CD14-positive monocyte (primary cell): ENCODE data around the gene TMEM174. TPM values are rescaled to one million over a fixed set of nuclear protein-coding genes. Genes with fewer than 3 reads are reported as not detected.

Experiments used
- DNase-seq, 3 donors: peaks; one replicate each; pipeline ENCODE4 v3.0.0-alpha.2; 2011 to 2022
- H2AFZ ChIP-seq: 2 replicates; pipeline ENCODE4 v1.6.0; 2012; ENCODE audit warnings: mild to moderate bottlenecking, low read depth, low read length, inconsistent platforms; ENCODE audit not compliant: insufficient read depth, poor library complexity, severe bottlenecking
- H3K27ac ChIP-seq, 2 donors: 1 replicate in 1 of 2; 2 replicates in 1 of 2; pipeline ENCODE4 v1.5.1; 2012 to 2013; ENCODE audit warnings: low read length in 2 of 2, control low read depth in 1 of 2, inconsistent platforms in 1 of 2, low read depth in 1 of 2, mild to moderate bottlenecking in 1 of 2
- H3K27me3 ChIP-seq, 2 donors: one replicate each; pipeline versions ENCODE4 v1.6.0 to v1.6.1; 2011 to 2013; ENCODE audit warnings: low read length in 2 of 2; ENCODE audit not compliant: control insufficient read depth in 2 of 2, insufficient read depth in 2 of 2
- H3K36me3 ChIP-seq, 2 donors: replicated peaks in 1 of 2; 1 replicate in 1 of 2; 2 replicates in 1 of 2; pipeline versions ENCODE4 v1.5.1 to v1.6.1; 2012 to 2013; ENCODE audit warnings: low read length in 2 of 2, control low read depth in 1 of 2, inconsistent platforms in 1 of 2, mild to moderate bottlenecking in 1 of 2; ENCODE audit not compliant: insufficient read depth in 2 of 2, control insufficient read depth in 1 of 2
- H3K4me1 ChIP-seq, 2 donors: 1 replicate in 1 of 2; 2 replicates in 1 of 2; pipeline versions ENCODE4 v1.5.1 to v1.6.1; 2012 to 2013; ENCODE audit warnings: low read length in 2 of 2, control low read depth in 1 of 2, inconsistent platforms in 1 of 2, mild to moderate bottlenecking in 1 of 2, moderate library complexity in 1 of 2; ENCODE audit not compliant: insufficient read depth in 2 of 2, control insufficient read depth in 1 of 2
- H3K4me2 ChIP-seq: replicated peaks from 2 replicates; pipeline ENCODE3; 2012; ENCODE audit warnings: low read length, moderate library complexity, mild to moderate bottlenecking; ENCODE audit not compliant: poor library complexity, severe bottlenecking; ENCODE audit errors: extremely low read depth
- H3K4me3 ChIP-seq, 3 experiments: fragments of 200-600 bp in 1 of 3; sonication (generic) in 1 of 3; replicated peaks in 1 of 3; 1 replicate in 2 of 3; 2 replicates in 1 of 3; pipeline ENCODE4 v1.5.1; 2011 to 2013; ENCODE audit warnings: low read length in 3 of 3, mild to moderate bottlenecking in 3 of 3, control low read depth in 2 of 3, low read depth in 2 of 3, inconsistent platforms in 1 of 3, moderate library complexity in 1 of 3
- H3K79me2 ChIP-seq: 2 replicates; pipeline ENCODE4 v1.6.0; 2012; ENCODE audit warnings: mild to moderate bottlenecking, control low read depth, inconsistent platforms, low read length, moderate library complexity; ENCODE audit not compliant: insufficient read depth
- H3K9ac ChIP-seq: 2 replicates; pipeline ENCODE4 v1.6.0; 2017; ENCODE audit warnings: low read length, mild to moderate bottlenecking; ENCODE audit not compliant: insufficient read depth, poor library complexity, severe bottlenecking
- H3K9me3 ChIP-seq, 2 donors: replicated peaks in 1 of 2; 1 replicate in 1 of 2; 2 replicates in 1 of 2; pipeline versions ENCODE4 v1.5.1 to v1.6.1; 2012 to 2013; ENCODE audit warnings: low read length in 2 of 2, control low read depth in 1 of 2; ENCODE audit not compliant: control insufficient read depth in 1 of 2, insufficient read depth in 1 of 2
- H4K20me1 ChIP-seq: 2 replicates; pipeline ENCODE4 v1.6.0; 2012; ENCODE audit warnings: mild to moderate bottlenecking, low read length, control low read depth, moderate library complexity; ENCODE audit not compliant: insufficient read depth
- H3K27ac Mint-ChIP-seq, 7 donors: one replicate each; pipeline ENCODE4 v1.8.0; 2020; ENCODE audit warnings: mild to moderate bottlenecking in 7 of 7, mixed read lengths in 7 of 7, moderate library complexity in 6 of 7, inconsistent platforms in 2 of 7
- H3K27me3 Mint-ChIP-seq, 3 donors: one replicate each; pipeline ENCODE4 v1.8.0; 2021 to 2022; ENCODE audit warnings: low read depth in 3 of 3, mild to moderate bottlenecking in 3 of 3, mixed read lengths in 3 of 3, moderate library complexity in 3 of 3, inconsistent platforms in 1 of 3
- H3K36me3 Mint-ChIP-seq, 2 donors: one replicate each; pipeline ENCODE4 v1.8.0; 2020; ENCODE audit warnings: mixed read lengths in 2 of 2, inconsistent platforms in 1 of 2, mild to moderate bottlenecking in 1 of 2
- H3K4me1 Mint-ChIP-seq: one replicate; pipeline ENCODE4 v1.8.0; 2020; ENCODE audit warnings: mild to moderate bottlenecking, mixed read lengths
- H3K4me3 Mint-ChIP-seq, 2 donors: one replicate each; pipeline ENCODE4 v1.8.0; 2020; ENCODE audit warnings: mild to moderate bottlenecking in 2 of 2, mixed read lengths in 2 of 2, moderate library complexity in 1 of 2
- H3K9me3 Mint-ChIP-seq, 7 donors: one replicate each; pipeline ENCODE4 v1.8.0; 2020 to 2022; ENCODE audit warnings: mixed read lengths in 7 of 7, mild to moderate bottlenecking in 6 of 7, moderate library complexity in 6 of 7, inconsistent platforms in 2 of 7
- WGBS: methylation state at CpG from one replicate; pipeline ENCODE4 v1.1.5; 2013; ENCODE audit warnings: missing lambda C conversion rate; ENCODE audit not compliant: insufficient coverage; 5-methylcytosine and 5-hydroxymethylcytosine counted together
- intact Hi-C, 2 donors: fragments of 100-400 bp; cut with micrococcal nuclease; formaldehyde crosslinking; loops; one replicate each; pipeline versions ENCODE4 v1.15.0 to v1.15.1; 2023
- polyA plus RNA-seq, 3 donors: library from polyadenylated mRNA; depleted of rRNA in 1 of 3; unstranded in 2 of 3; stranded (reverse) in 1 of 3; fragments of 300-500 nt in 2 of 3; fragments of >200 nt in 1 of 3; fragmentation: Illumina TruSeq in 2 of 3; gene quantifications; 1 replicate in 2 of 3; 2 replicates in 1 of 3; pipeline ENCODE4 v1.2.3, GENCODE V29; 2012 to 2021
- TF ChIP-seq, protein P1 (sequence below): fragments of 200-600 bp; IDR thresholded peaks from one replicate; pipeline ENCODE4 v1.8.0; 2022; ENCODE audit warnings: antibody characterized with exemption, mild to moderate bottlenecking

TMEM174 gene
- polyA plus RNA-seq, 3 donors, result not detected

DNA sequence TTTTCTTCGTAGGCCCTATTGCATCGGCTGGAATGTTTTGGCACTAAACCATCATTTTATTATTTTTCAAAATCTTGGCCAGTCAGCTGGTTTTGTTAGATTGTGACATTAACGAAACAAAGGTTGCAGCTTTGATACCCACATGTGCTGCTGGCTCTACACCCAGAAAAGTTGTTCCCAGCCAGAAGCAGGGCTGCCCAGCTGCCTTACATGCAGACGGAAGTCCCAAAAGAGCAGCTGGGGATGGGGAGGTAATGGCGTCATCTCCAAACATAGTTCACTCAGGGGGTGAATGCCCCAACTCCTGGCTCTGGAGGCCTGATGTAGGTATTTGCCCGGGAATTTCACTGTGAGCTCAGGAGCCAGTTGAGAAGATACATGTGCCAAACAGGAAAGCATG, 29.3 kb upstream of the TMEM174 start:
- DNase-seq, result no peak
- TF ChIP-seq, protein P1, sequence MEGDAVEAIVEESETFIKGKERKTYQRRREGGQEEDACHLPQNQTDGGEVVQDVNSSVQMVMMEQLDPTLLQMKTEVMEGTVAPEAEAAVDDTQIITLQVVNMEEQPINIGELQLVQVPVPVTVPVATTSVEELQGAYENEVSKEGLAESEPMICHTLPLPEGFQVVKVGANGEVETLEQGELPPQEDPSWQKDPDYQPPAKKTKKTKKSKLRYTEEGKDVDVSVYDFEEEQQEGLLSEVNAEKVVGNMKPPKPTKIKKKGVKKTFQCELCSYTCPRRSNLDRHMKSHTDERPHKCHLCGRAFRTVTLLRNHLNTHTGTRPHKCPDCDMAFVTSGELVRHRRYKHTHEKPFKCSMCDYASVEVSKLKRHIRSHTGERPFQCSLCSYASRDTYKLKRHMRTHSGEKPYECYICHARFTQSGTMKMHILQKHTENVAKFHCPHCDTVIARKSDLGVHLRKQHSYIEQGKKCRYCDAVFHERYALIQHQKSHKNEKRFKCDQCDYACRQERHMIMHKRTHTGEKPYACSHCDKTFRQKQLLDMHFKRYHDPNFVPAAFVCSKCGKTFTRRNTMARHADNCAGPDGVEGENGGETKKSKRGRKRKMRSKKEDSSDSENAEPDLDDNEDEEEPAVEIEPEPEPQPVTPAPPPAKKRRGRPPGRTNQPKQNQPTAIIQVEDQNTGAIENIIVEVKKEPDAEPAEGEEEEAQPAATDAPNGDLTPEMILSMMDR, result no peak
- Histone ChIP-seq H3K36me3 (no peaks in the 10 kb centered on the region), H4K20me1 (no peaks in the 10 kb centered on the region), H3K4me2 (no peak overlapping the region), H3K4me3 (no peak overlapping the region), H3K4me1 (no peaks in the 10 kb centered on the region), H2AFZ (no peak overlapping the region), H3K9me3 (no peaks in the 10 kb centered on the region), H3K27ac (no peak overlapping the region), H3K79me2 (no peaks in the 10 kb centered on the region), H3K27me3 (peaks cover 55 to 81% of the 10 kb centered on the region in 2 donors), H3K9ac (no peak overlapping the region)
- intact Hi-C loops, result no loop called here
- Mint-ChIP-seq H3K27ac (no peak overlapping the region), H3K9me3 (peaks cover 0 to 3% (median 0%) of the 10 kb centered on the region in 7 donors), H3K4me3 (no peak overlapping the region), H3K36me3 (no peaks in the 10 kb centered on the region), H3K27me3 (peaks cover 67 to 75% (median 67%) of the 10 kb centered on the region in 3 donors), H3K4me1 (no peaks in the 10 kb centered on the region)
- WGBS, result 84% methylated on average over 2 of the region's 6 CpGs

DNA sequence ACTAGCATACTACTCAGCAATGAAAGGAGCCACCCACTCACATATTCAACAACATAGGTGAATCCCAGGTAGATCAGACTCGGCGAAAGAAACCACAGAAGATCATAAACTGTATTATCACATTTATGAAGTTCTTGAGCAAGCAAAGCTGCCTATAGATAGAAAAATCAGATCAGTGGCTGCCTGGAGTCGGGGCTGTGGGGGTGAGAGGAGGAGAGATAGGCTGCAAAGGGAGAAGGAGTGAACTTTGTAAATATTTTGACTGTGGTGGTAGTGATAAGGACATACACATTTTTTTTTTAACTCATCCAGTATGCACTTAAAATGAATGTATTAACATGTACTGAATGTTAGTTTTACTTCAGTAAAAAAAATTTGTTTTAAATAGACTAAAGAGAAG, 23.5 kb upstream of the TMEM174 start:
- Mint-ChIP-seq H3K4me3 (peak overlapping the region in 1 of 2 donors; percentile 46), H3K4me1 (peaks cover 3% of the 10 kb centered on the region), H3K9me3 (peaks cover 0 to 2% (median 0%) of the 10 kb centered on the region in 7 donors), H3K36me3 (no peaks in the 10 kb centered on the region), H3K27ac (no peak overlapping the region), H3K27me3 (peaks cover 72 to 90% (median 82%) of the 10 kb centered on the region in 3 donors)
- Histone ChIP-seq H3K27me3 (peaks cover 37 to 91% of the 10 kb centered on the region in 2 donors), H3K79me2 (no peaks in the 10 kb centered on the region), H3K36me3 (no peaks in the 10 kb centered on the region), H2AFZ (no peak overlapping the region), H3K4me1 (no peaks in the 10 kb centered on the region), H3K4me3 (no peak overlapping the region), H4K20me1 (no peaks in the 10 kb centered on the region), H3K9ac (no peak overlapping the region), H3K27ac (no peak overlapping the region), H3K4me2 (no peak overlapping the region), H3K9me3 (no peaks in the 10 kb centered on the region)
- TF ChIP-seq, protein P1, result no peak
- WGBS, result no CpG with 5 or more reads among the region's 3 CpGs
- DNase-seq, result no peak
- intact Hi-C loops, result no loop called here
